Breast epithelium (tissue), 4 donors: ENCODE data around the gene SEMA3C. TPM values are rescaled to one million over a fixed set of nuclear protein-coding genes. Genes with fewer than 3 reads are reported as not detected.

Experiments used
- DNase-seq, 2 donors: peaks; one replicate each; pipeline ENCODE4 v3.0.0-alpha.2; 2019; ENCODE audit warnings: low spot score in 2 of 2
- H3K27ac ChIP-seq, 2 donors: fragments of 200-600 bp; sonication (generic) in 1 of 2; one replicate each; pipeline ENCODE4 v1.5.1; 2016 to 2019; ENCODE audit warnings: mild to moderate bottlenecking in 1 of 2
- H3K27me3 ChIP-seq, 2 donors: fragments of 200-600 bp; sonication (generic) in 1 of 2; one replicate each; pipeline versions ENCODE4 v1.5.1 to v1.6.0; 2017 to 2019; ENCODE audit warnings: control low read depth in 1 of 2, mild to moderate bottlenecking in 1 of 2
- H3K36me3 ChIP-seq: fragments of 200-600 bp; one replicate; pipeline ENCODE4 v1.5.1; 2019
- H3K4me1 ChIP-seq, 2 donors: fragments of 200-600 bp; sonication (generic); one replicate each; pipeline ENCODE4 v1.5.1; 2016 to 2019; ENCODE audit warnings: control low read depth in 1 of 2
- H3K4me3 ChIP-seq, 3 donors: fragments of 200-600 bp; sonication (generic); 1 replicate in 2 of 3; 2 replicates in 1 of 3; pipeline ENCODE4 v1.5.1; 2016 to 2019; ENCODE audit warnings: mild to moderate bottlenecking in 3 of 3, moderate library complexity in 2 of 3
- H3K9me3 ChIP-seq, 2 donors: fragments of 200-600 bp; sonication (generic) in 1 of 2; one replicate each; pipeline ENCODE4 v1.5.1; 2016 to 2019; ENCODE audit warnings: control low read depth in 1 of 2
- CTCF ChIP-seq, 3 donors: fragments of 450-650 bp; IDR thresholded peaks; one replicate each; pipeline ENCODE4 v1.5.1; 2016 to 2017; ENCODE audit warnings: antibody characterized with exemption in 3 of 3, mild to moderate bottlenecking in 3 of 3, moderate library complexity in 3 of 3
- POLR2A ChIP-seq: fragments of 450-650 bp; IDR thresholded peaks from one replicate; pipeline ENCODE4 v1.6.1; 2016; ENCODE audit warnings: antibody characterized with exemption, mild to moderate bottlenecking, moderate library complexity
- POLR2AphosphoS5 ChIP-seq, 3 donors: sonication (generic); formaldehyde crosslinking; IDR thresholded peaks; one replicate each; pipeline ENCODE4 v1.6.1; 2017; ENCODE audit warnings: antibody characterized with exemption in 3 of 3
- intact Hi-C: fragments of 100-400 bp; cut with DNase I; formaldehyde crosslinking; loops from one replicate; pipeline ENCODE4 v1.15.1; 2023; ENCODE audit warnings: low total_unique reads
- total RNA-seq, 3 donors: library from RNA; depleted of rRNA; stranded (reverse); fragments of >200 nt; gene quantifications; one replicate each; pipeline ENCODE4 v1.1.0, GENCODE V29; 2016

The SEMA3C gene
- total RNA-seq, 3 donors from 2014 or later, result 67.5 to 157 (median 108) TPM

- H3K27ac ChIP-seq, result no peak overlapping the region
- H3K9me3 ChIP-seq, result no peaks in the 10 kb centered on the region
- H3K36me3 ChIP-seq, result no peaks in the 10 kb centered on the region
- peaks cover 0 to 3% of the 10 kb centered on the region in 2 donors for H3K4me1 ChIP-seq
- no peak for TF ChIP-seq POLR2A
- TF ChIP-seq POLR2AphosphoS5 (IDR thresholded peaks at IDR 0.05), result no peak
- no peak for TF ChIP-seq CTCF (IDR thresholded peaks at IDR 0.05)
- no peak overlapping the region for H3K4me3 ChIP-seq
- DNase-seq, result no peak
- intact Hi-C loops, result no loop called here
- no peaks in the 10 kb centered on the region for H3K27me3 ChIP-seq
Measured at GRCh38 chr7:80821771-80822319, 97.0 kb downstream of the SEMA3C start.

- intact Hi-C loops, result no loop called here
- no peak for DNase-seq
- Histone ChIP-seq H3K27me3 (no peaks in the 10 kb centered on the region), H3K4me1 (peaks cover 0 to 1% of the 10 kb centered on the region in 2 donors), H3K36me3 (no peaks in the 10 kb centered on the region), H3K4me3 (no peak overlapping the region), H3K9me3 (no peaks in the 10 kb centered on the region), H3K27ac (no peak overlapping the region)
- TF ChIP-seq POLR2AphosphoS5 (IDR thresholded peaks at IDR 0.05) (no peak), POLR2A (no peak), CTCF (IDR thresholded peaks at IDR 0.05) (no peak)
Measured at GRCh38 chr7:80819503-80819902, 99.3 kb downstream of the SEMA3C start.

- intact Hi-C loops, result no loop called here
- no peaks in the 10 kb centered on the region for H3K4me1 ChIP-seq
- H3K27me3 ChIP-seq, result no peaks in the 10 kb centered on the region
Measured at GRCh38 chr7:80818181-80818580, 100.7 kb downstream of the SEMA3C start.

GRCh38 chr7:80816806-80817205, 102.0 kb downstream of the SEMA3C start:
- DNase-seq, result no peak
- TF ChIP-seq POLR2A (no peak), POLR2AphosphoS5 (IDR thresholded peaks at IDR 0.05) (no peak), CTCF (IDR thresholded peaks at IDR 0.05) (no peak)
- no peak overlapping the region for H3K27ac ChIP-seq
- H3K9me3 ChIP-seq, result no peaks in the 10 kb centered on the region
- H3K27me3 ChIP-seq, result no peaks in the 10 kb centered on the region
- no peaks in the 10 kb centered on the region for H3K36me3 ChIP-seq
- intact Hi-C loops, result no loop called here
- H3K4me3 ChIP-seq, result no peak overlapping the region
- no peaks in the 10 kb centered on the region for H3K4me1 ChIP-seq

More at GRCh38 chr7:80818181-80818580, 100.7 kb downstream of the SEMA3C start:
- H3K4me3 ChIP-seq, result no peak overlapping the region
- no peak overlapping the region for H3K27ac ChIP-seq
- no peaks in the 10 kb centered on the region for H3K9me3 ChIP-seq
- no peak for TF ChIP-seq POLR2AphosphoS5 (IDR thresholded peaks at IDR 0.05)
- TF ChIP-seq POLR2A, result no peak
- TF ChIP-seq CTCF (IDR thresholded peaks at IDR 0.05), result no peak
- DNase-seq, result no peak
- H3K36me3 ChIP-seq, result no peaks in the 10 kb centered on the region

- no peaks in the 10 kb centered on the region for H3K36me3 ChIP-seq
- no peak for TF ChIP-seq CTCF (IDR thresholded peaks at IDR 0.05)
- TF ChIP-seq POLR2A, result no peak
- no peak for TF ChIP-seq POLR2AphosphoS5 (IDR thresholded peaks at IDR 0.05)
- H3K27ac ChIP-seq, result no peak overlapping the region
- no peaks in the 10 kb centered on the region for H3K9me3 ChIP-seq
- DNase-seq, result no peak
- no peaks in the 10 kb centered on the region for H3K27me3 ChIP-seq
- H3K4me1 ChIP-seq, result no peaks in the 10 kb centered on the region
- intact Hi-C loops, result no loop called here
- H3K4me3 ChIP-seq, result no peak overlapping the region
Measured at GRCh38 chr7:80815733-80816132, 103.1 kb downstream of the SEMA3C start.
